Keratinocyte (primary cell): Measurements from ENCODE around the gene SUGT1. TPM values are rescaled to one million over a fixed set of nuclear protein-coding genes. Genes with fewer than 3 reads are reported as not detected.
"Not testable (repeated sequence)": the region's sequence is repeated elsewhere in the genome, so short reads cannot be mapped to it uniquely, and the experiment has no call there.

Experiments
- DNase-seq: peaks from one replicate; pipeline ENCODE4 v3.0.0-alpha.2; 2011; ENCODE audit warnings: low read depth, missing footprints, low spot score
- FAIRE-seq: peaks from 2 replicates; lab custom pipeline; 2011; peaks lifted over from hg19 to GRCh38; lab: Jason Lieb, UNC
- H2AFZ ChIP-seq: 2 replicates; pipeline ENCODE4 v1.6.0; 2012; ENCODE audit warnings: low read length, control low read depth, inconsistent platforms; ENCODE audit not compliant: control insufficient read depth
- H3K27ac ChIP-seq: 2 replicates; pipeline ENCODE4 v1.5.1; 2011; ENCODE audit warnings: low read length; ENCODE audit not compliant: control insufficient read depth, insufficient read depth
- H3K27me3 ChIP-seq: 3 replicates; pipeline ENCODE4 v1.6.0; 2011; ENCODE audit warnings: low read length; ENCODE audit not compliant: control insufficient read depth, insufficient read depth; ENCODE audit errors: extremely low read depth
- H3K36me3 ChIP-seq, 2 experiments: 2 replicates in 1 of 2; 3 replicates in 1 of 2; pipeline ENCODE4 v1.5.1; 2011; ENCODE audit warnings: low read length in 2 of 2, mild to moderate bottlenecking in 1 of 2; ENCODE audit not compliant: control insufficient read depth in 2 of 2, insufficient read depth in 2 of 2; ENCODE audit errors: extremely low read depth in 1 of 2
- H3K4me1 ChIP-seq: 3 replicates; pipeline ENCODE4 v1.5.1; 2011; ENCODE audit warnings: low read length; ENCODE audit not compliant: control insufficient read depth, insufficient read depth; ENCODE audit errors: extremely low read depth
- H3K4me2 ChIP-seq: 3 replicates; pipeline ENCODE4 v1.6.0; 2011; ENCODE audit warnings: low read depth, low read length; ENCODE audit not compliant: control insufficient read depth, insufficient read depth; ENCODE audit errors: extremely low read depth
- H3K4me3 ChIP-seq, 3 experiments: fragments of 200-600 bp in 1 of 3; sonication (generic) in 1 of 3; 2 replicates in 2 of 3; 3 replicates in 1 of 3; pipeline ENCODE4 v1.5.1; 2011 to 2016; ENCODE audit warnings: low read length in 3 of 3, mild to moderate bottlenecking in 3 of 3, control low read depth in 2 of 3, inconsistent platforms in 1 of 3, low read depth in 1 of 3, mixed read lengths in 1 of 3, mixed run types in 1 of 3, moderate library complexity in 1 of 3; ENCODE audit not compliant: control insufficient read depth in 2 of 3, insufficient read depth in 2 of 3; ENCODE audit errors: extremely low read depth in 1 of 3
- H3K79me2 ChIP-seq: 2 replicates; pipeline ENCODE4 v1.6.0; 2012; ENCODE audit warnings: low read length; ENCODE audit not compliant: control insufficient read depth, insufficient read depth
- H3K9ac ChIP-seq: 3 replicates; pipeline ENCODE4 v1.6.0; 2011; ENCODE audit warnings: low read length; ENCODE audit not compliant: control insufficient read depth, insufficient read depth; ENCODE audit errors: extremely low read depth
- H3K9me1 ChIP-seq: 3 replicates; pipeline ENCODE4 v1.6.0; 2011; ENCODE audit warnings: low read length; ENCODE audit not compliant: control insufficient read depth, insufficient read depth; ENCODE audit errors: extremely low read depth
- H3K9me3 ChIP-seq: 2 replicates; pipeline ENCODE4 v1.5.1; 2012; ENCODE audit warnings: low read depth, low read length; ENCODE audit not compliant: control insufficient read depth
- H4K20me1 ChIP-seq: 3 replicates; pipeline ENCODE4 v1.6.0; 2011; ENCODE audit warnings: low read length; ENCODE audit not compliant: control insufficient read depth, insufficient read depth; ENCODE audit errors: extremely low read depth
- EZH2 ChIP-seq: IDR thresholded peaks from one replicate; pipeline ENCODE4 v1.6.1; 2012; ENCODE audit warnings: inconsistent platforms, mild to moderate bottlenecking, low read length, moderate library complexity
- dilution Hi-C: fragments of 300-500 bp; cut with MboI; formaldehyde crosslinking; loops from one replicate; pipeline ENCODE4 v1.7.0; 2020; ENCODE audit warnings: low sequenced_read_pairs; ENCODE audit not compliant: extremely low pct_ligation_motif_present
- polyA plus RNA-seq, 5 experiments: library from polyadenylated mRNA; depleted of rRNA in 3 of 5; stranded (reverse) in 3 of 5; stranded (forward) in 1 of 5; unstranded in 1 of 5; fragments of >200 nt; gene quantifications; 1 replicate in 1 of 5; 2 replicates in 3 of 5; 3 replicates in 1 of 5; pipeline versions ENCODE4 v1.2.1 to v1.2.3, GENCODE V29; 2011 to 2012; ENCODE audit warnings: missing spikeins in 2 of 5, low read depth in 1 of 5, low replicate concordance in 1 of 5
- TF ChIP-seq, protein P1 (sequence below), 3 experiments: IDR thresholded peaks in 1 of 3; conservative IDR thresholded peaks in 1 of 3; optimal IDR thresholded peaks in 1 of 3; 2 replicates in 2 of 3; 3 replicates in 1 of 3; pipeline versions ENCODE3 to v1.5.1; 2011; ENCODE audit warnings: low read length in 3 of 3, mild to moderate bottlenecking in 3 of 3, moderate library complexity in 2 of 3, control low read depth in 1 of 3, inconsistent platforms in 1 of 3; ENCODE audit not compliant: insufficient read depth in 2 of 3; ENCODE audit errors: extremely low read depth in 1 of 3

The SUGT1 gene
- polyA plus RNA-seq, 1 donor (not counting 4 experiments of a cell fraction or from before 2014, with no cell fraction given), result 43.9 TPM

DNA sequence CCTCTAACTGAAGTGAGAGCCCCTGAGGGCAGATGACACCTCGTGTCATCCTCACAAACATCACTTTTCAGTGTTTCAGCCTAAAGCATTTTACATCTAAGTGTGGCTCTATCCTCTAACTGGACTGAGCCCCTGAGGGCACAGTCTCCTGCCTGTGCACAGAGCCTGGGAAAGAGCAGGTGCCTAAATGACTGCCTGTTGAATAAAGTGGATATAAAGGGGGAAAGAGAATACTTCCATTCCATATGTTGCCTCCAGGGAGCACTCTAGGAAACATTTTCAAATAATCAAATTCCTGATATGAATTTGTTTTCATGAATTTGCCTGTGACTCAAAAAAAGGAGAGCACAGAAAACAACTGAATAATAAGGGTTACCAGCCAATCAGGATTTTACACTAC lies 54.7 kb downstream of the SUGT1 start:
- Histone ChIP-seq H3K36me3 (no peaks in the 10 kb centered on the region), H3K4me3 (no peak overlapping the region), H4K20me1 (no peaks in the 10 kb centered on the region), H3K4me1 (peaks cover 7% of the 10 kb centered on the region), H3K27ac (no peak overlapping the region), H2AFZ (no peak overlapping the region), H3K9ac (no peak overlapping the region), H3K79me2 (no peaks in the 10 kb centered on the region), H3K9me1 (no peaks in the 10 kb centered on the region), H3K27me3 (no peaks in the 10 kb centered on the region), H3K4me2 (no peak overlapping the region), H3K9me3 (no peaks in the 10 kb centered on the region)
- DNase-seq (no peak), FAIRE-seq (no peak)
- TF ChIP-seq, protein P1, sequence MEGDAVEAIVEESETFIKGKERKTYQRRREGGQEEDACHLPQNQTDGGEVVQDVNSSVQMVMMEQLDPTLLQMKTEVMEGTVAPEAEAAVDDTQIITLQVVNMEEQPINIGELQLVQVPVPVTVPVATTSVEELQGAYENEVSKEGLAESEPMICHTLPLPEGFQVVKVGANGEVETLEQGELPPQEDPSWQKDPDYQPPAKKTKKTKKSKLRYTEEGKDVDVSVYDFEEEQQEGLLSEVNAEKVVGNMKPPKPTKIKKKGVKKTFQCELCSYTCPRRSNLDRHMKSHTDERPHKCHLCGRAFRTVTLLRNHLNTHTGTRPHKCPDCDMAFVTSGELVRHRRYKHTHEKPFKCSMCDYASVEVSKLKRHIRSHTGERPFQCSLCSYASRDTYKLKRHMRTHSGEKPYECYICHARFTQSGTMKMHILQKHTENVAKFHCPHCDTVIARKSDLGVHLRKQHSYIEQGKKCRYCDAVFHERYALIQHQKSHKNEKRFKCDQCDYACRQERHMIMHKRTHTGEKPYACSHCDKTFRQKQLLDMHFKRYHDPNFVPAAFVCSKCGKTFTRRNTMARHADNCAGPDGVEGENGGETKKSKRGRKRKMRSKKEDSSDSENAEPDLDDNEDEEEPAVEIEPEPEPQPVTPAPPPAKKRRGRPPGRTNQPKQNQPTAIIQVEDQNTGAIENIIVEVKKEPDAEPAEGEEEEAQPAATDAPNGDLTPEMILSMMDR (optimal IDR thresholded peaks at IDR 0.05 in 1 of 3, IDR thresholded peaks at IDR 0.05 in 1 of 3, conservative IDR thresholded peaks at IDR 0.05 in 1 of 3; ENCODE audit: extremely low read depth in 1 of 3, insufficient read depth in 2 of 3, low read length in 3 of 3), result no peak
- TF ChIP-seq EZH2, result no peak
- dilution Hi-C loops, result no loop called here

DNA sequence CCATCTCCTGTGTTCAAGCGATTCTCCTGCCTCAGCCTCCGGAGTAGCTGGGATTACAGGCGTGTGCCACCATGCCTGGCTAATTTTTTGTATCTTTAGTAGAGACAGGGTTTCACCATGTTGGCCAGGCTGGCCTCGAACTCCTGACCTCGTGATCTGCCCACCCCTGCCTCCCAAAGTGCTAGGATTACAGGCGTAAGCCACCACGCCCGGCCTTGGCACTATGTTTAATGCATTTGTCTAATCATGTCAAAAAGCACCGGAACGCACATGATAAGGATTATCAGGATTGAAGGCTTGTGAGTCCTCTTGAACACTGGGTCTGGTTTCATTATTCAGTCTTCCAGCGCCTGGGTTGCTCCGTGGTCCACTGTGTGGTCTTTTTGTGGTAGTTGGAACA lies 55.6 kb downstream of the SUGT1 start:
- H3K36me3 ChIP-seq, H3K27ac ChIP-seq, DNase-seq, H2AFZ ChIP-seq, H3K4me1 ChIP-seq, H3K9me1 ChIP-seq, FAIRE-seq, H3K9me3 ChIP-seq, H4K20me1 ChIP-seq, H3K27me3 ChIP-seq, H3K4me3 ChIP-seq, dilution Hi-C loops, H3K79me2 ChIP-seq, H3K4me2 ChIP-seq, H3K9ac ChIP-seq: not testable (repeated sequence)

DNA sequence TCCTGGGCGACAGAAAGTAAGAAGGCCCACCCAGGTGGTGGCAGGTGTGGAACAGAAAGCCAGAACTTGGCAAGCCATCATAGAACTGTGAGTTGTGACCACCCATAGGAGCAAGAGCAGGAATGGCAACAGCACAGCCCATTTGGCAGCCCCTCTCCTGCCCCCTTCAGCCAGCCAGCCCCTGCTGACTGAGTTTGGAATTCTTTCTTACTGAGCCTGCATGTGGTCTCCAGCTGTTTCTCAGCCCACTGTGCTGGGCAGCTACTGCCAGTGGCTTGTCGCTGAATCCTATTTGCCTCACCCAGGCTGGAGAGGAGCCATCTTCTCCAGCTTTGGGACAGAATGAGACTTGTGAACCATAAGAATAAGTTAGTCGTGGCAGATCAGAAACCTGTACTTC lies 58.6 kb downstream of the SUGT1 start:
- TF ChIP-seq EZH2, result no peak
- TF ChIP-seq, protein P1 (optimal IDR thresholded peaks at IDR 0.05 in 1 of 3, IDR thresholded peaks at IDR 0.05 in 1 of 3, conservative IDR thresholded peaks at IDR 0.05 in 1 of 3; ENCODE audit: extremely low read depth in 1 of 3, insufficient read depth in 2 of 3, low read length in 3 of 3), result no peak
- Histone ChIP-seq H3K4me3 (no peak overlapping the region), H3K4me1 (peaks cover 8% of the 10 kb centered on the region), H4K20me1 (no peaks in the 10 kb centered on the region), H3K4me2 (no peak overlapping the region), H3K27ac (no peak overlapping the region), H3K9me3 (no peaks in the 10 kb centered on the region), H3K27me3 (no peaks in the 10 kb centered on the region), H3K9ac (no peak overlapping the region), H3K79me2 (no peaks in the 10 kb centered on the region), H2AFZ (no peak overlapping the region), H3K9me1 (no peaks in the 10 kb centered on the region), H3K36me3 (no peaks in the 10 kb centered on the region)
- FAIRE-seq (no peak), DNase-seq (no peak)
- dilution Hi-C loops, result no loop called here
